Body of pancreas (tissue), 4 donors: ENCODE data around the gene LCN10. TPM values are rescaled to one million over a fixed set of nuclear protein-coding genes. Genes with fewer than 3 reads are reported as not detected.

ENCODE experiments used
- ATAC-seq: fragments of 150-250 bp; one replicate; pipeline ENCODE4 v1.9.1; 2016
- DNase-seq, 4 donors: peaks; one replicate each; pipeline ENCODE4 v3.0.0-alpha.2; 2019
- H3K27ac ChIP-seq, 4 donors: fragments of 200-600 bp; sonication (generic); 1 replicate in 3 of 4; 2 replicates in 1 of 4; pipeline versions ENCODE4 v1.5.1 to v1.6.1; 2016 to 2019; ENCODE audit warnings: mild to moderate bottlenecking in 1 of 4, mixed read lengths in 1 of 4, moderate library complexity in 1 of 4
- H3K27me3 ChIP-seq, 2 donors: fragments of 200-600 bp; sonication (generic); one replicate each; pipeline ENCODE4 v1.6.0; 2016; ENCODE audit warnings: mild to moderate bottlenecking in 1 of 2
- H3K36me3 ChIP-seq, 2 donors: fragments of 200-600 bp; sonication (generic); replicated peaks in 1 of 2; 2 replicates each; pipeline ENCODE4 v1.5.1; 2016; ENCODE audit warnings: low read depth in 2 of 2; ENCODE audit not compliant: insufficient read depth in 1 of 2
- H3K4me1 ChIP-seq: fragments of 200-600 bp; sonication (generic); one replicate; pipeline ENCODE4 v1.6.0; 2016
- H3K4me3 ChIP-seq, 2 donors: fragments of 200-600 bp; sonication (generic); 1 replicate in 1 of 2; 2 replicates in 1 of 2; pipeline ENCODE4 v1.5.1; 2016 to 2019
- H3K9me3 ChIP-seq, 3 donors: fragments of 200-600 bp; sonication (generic); 1 replicate in 2 of 3; 2 replicates in 1 of 3; pipeline ENCODE4 v1.5.1; 2016
- POLR2A ChIP-seq, 3 donors: fragments of 450-650 bp; IDR thresholded peaks; one replicate each; pipeline ENCODE4 v1.6.1; 2016; ENCODE audit warnings: antibody characterized with exemption in 3 of 3, mild to moderate bottlenecking in 2 of 3
- WGBS, 2 donors: methylation state at CpG; one replicate each; pipeline ENCODE4 v1.1.5; 2017; 5-methylcytosine and 5-hydroxymethylcytosine counted together
- intact Hi-C: fragments of 100-400 bp; cut with DNase I; formaldehyde crosslinking; loops from one replicate; pipeline ENCODE4 v1.15.1; 2023
- total RNA-seq, 2 donors: library from RNA; depleted of rRNA; stranded (reverse); fragments of >200 nt; gene quantifications; one replicate each; pipeline ENCODE4 v1.1.0, GENCODE V29; 2016
- TF ChIP-seq, protein P1 (sequence below), 7 experiments: fragments of 450-650 bp in 4 of 7; fragments of 200-600 bp in 3 of 7; sonication (generic) in 3 of 7; IDR thresholded peaks; one replicate each; pipeline ENCODE4 v1.5.1; 2016 to 2019; ENCODE audit warnings: antibody characterized with exemption in 7 of 7

Gene LCN10
- total RNA-seq, 2 donors from 2014 or later: 0.78 to 4.6 TPM

DNA sequence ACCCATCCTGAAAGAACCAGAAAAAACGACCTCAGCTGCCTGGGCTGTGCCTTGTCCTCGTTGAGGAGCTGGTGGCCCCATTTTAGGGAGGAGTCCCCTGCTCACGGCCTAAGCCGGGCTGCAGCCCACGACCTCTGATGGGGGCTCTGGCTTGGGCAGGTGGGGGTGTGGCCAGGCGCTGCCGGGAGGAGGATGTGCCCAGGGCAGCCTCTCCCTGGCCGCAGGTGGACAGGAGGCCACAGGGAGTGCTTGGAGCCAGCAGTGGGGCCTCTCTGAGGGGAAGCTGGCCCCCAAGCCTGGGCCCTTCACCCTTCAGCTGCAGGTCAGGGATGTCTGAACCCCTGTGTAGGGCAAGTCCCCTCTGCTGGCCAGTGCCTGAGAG lies 27.9 kb downstream of the LCN10 start:
- DNase-seq: no peak
- Histone ChIP-seq H3K9me3 (no peaks in the 10 kb centered on the region), H3K4me3 (no peak overlapping the region), H3K4me1 (peaks cover 31% of the 10 kb centered on the region), H3K27ac (peak overlapping the region in 2 of 4 donors; percentile 36 to 39), H3K27me3 (no peaks in the 10 kb centered on the region), H3K36me3 (no peaks in the 10 kb centered on the region)
- TF ChIP-seq POLR2A (IDR thresholded peaks at IDR 0.05): no peak
- TF ChIP-seq, protein P1, sequence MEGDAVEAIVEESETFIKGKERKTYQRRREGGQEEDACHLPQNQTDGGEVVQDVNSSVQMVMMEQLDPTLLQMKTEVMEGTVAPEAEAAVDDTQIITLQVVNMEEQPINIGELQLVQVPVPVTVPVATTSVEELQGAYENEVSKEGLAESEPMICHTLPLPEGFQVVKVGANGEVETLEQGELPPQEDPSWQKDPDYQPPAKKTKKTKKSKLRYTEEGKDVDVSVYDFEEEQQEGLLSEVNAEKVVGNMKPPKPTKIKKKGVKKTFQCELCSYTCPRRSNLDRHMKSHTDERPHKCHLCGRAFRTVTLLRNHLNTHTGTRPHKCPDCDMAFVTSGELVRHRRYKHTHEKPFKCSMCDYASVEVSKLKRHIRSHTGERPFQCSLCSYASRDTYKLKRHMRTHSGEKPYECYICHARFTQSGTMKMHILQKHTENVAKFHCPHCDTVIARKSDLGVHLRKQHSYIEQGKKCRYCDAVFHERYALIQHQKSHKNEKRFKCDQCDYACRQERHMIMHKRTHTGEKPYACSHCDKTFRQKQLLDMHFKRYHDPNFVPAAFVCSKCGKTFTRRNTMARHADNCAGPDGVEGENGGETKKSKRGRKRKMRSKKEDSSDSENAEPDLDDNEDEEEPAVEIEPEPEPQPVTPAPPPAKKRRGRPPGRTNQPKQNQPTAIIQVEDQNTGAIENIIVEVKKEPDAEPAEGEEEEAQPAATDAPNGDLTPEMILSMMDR (IDR thresholded peaks at IDR 0.05): no peak
- WGBS, 2 donors: 55 to 79% methylated on average over 7 to 8 of the region's 8 CpGs
- no peak for ATAC-seq
- intact Hi-C loops: no loop called here

- H3K9me3 ChIP-seq: no peaks in the 10 kb centered on the region
- TF ChIP-seq, protein P1 (IDR thresholded peaks at IDR 0.05): no peak
- no peak for TF ChIP-seq POLR2A (IDR thresholded peaks at IDR 0.05)
- 58 to 83% methylated on average over 14 to 17 of the region's 17 CpGs for WGBS, 2 donors
- ATAC-seq (peak; percentile 27), DNase-seq (no peak)
- peaks cover 25% of the 10 kb centered on the region for H3K4me1 ChIP-seq
- peak overlapping the region in 2 of 4 donors; percentile 36 to 39 for H3K27ac ChIP-seq
- intact Hi-C loops: no loop called here
- H3K4me3 ChIP-seq: no peak overlapping the region
- H3K36me3 ChIP-seq: no peaks in the 10 kb centered on the region
- no peaks in the 10 kb centered on the region for H3K27me3 ChIP-seq
Measured at GRCh38 chr9:136714096-136714892, 28.4 kb downstream of the LCN10 start.

- DNase-seq: peak in 1 of 4 donors; percentile 38
- H3K4me3 ChIP-seq: no peak overlapping the region
- ATAC-seq: no peak
- no peaks in the 10 kb centered on the region for H3K27me3 ChIP-seq
- TF ChIP-seq POLR2A (IDR thresholded peaks at IDR 0.05): no peak
- TF ChIP-seq, protein P1 (IDR thresholded peaks at IDR 0.05): no peak
- intact Hi-C loops: no loop called here
- no peaks in the 10 kb centered on the region for H3K36me3 ChIP-seq
- H3K4me1 ChIP-seq: peaks cover 23% of the 10 kb centered on the region
- peak overlapping the region in 1 of 4 donors; percentile 26 for H3K27ac ChIP-seq
- 54 to 60% methylated on average over 1 to 8 of the region's 8 CpGs for WGBS, 2 donors
- no peaks in the 10 kb centered on the region for H3K9me3 ChIP-seq
Measured at GRCh38 chr9:136713550-136713949, 29.2 kb downstream of the LCN10 start.

GRCh38 chr9:136712690-136713544 lies 29.8 kb downstream of the LCN10 start:
- no peaks in the 10 kb centered on the region for H3K27me3 ChIP-seq
- 6% methylated on average over 56 of the region's 56 CpGs; no CpG with 5 or more reads in 1 of the 2 donors for WGBS, 2 donors
- no peak for TF ChIP-seq POLR2A (IDR thresholded peaks at IDR 0.05)
- TF ChIP-seq, protein P1 (IDR thresholded peaks at IDR 0.05): no peak
- peak overlapping the region in 2 of 4 donors; percentile 26 to 28 for H3K27ac ChIP-seq
- no peak for DNase-seq
- H3K36me3 ChIP-seq: no peaks in the 10 kb centered on the region
- H3K9me3 ChIP-seq: no peaks in the 10 kb centered on the region
- intact Hi-C loops: no loop called here
- ATAC-seq: no peak
- H3K4me1 ChIP-seq: peaks cover 23% of the 10 kb centered on the region
- peak overlapping the region; percentile 28 to 41 for H3K4me3 ChIP-seq
